ENCODE results near the gene TMED8.

GRCh38 chr14:77324816-77325745, 51.8 kb downstream of the TMED8 start:
- TF ChIP-seq, protein P1, sequence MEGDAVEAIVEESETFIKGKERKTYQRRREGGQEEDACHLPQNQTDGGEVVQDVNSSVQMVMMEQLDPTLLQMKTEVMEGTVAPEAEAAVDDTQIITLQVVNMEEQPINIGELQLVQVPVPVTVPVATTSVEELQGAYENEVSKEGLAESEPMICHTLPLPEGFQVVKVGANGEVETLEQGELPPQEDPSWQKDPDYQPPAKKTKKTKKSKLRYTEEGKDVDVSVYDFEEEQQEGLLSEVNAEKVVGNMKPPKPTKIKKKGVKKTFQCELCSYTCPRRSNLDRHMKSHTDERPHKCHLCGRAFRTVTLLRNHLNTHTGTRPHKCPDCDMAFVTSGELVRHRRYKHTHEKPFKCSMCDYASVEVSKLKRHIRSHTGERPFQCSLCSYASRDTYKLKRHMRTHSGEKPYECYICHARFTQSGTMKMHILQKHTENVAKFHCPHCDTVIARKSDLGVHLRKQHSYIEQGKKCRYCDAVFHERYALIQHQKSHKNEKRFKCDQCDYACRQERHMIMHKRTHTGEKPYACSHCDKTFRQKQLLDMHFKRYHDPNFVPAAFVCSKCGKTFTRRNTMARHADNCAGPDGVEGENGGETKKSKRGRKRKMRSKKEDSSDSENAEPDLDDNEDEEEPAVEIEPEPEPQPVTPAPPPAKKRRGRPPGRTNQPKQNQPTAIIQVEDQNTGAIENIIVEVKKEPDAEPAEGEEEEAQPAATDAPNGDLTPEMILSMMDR (IDR thresholded peaks at IDR 0.05), result no peak
- no peak for TF ChIP-seq EZH2 (IDR thresholded peaks at IDR 0.05; ENCODE audit: borderline replicate concordance, insufficient read depth, low read depth, low read length, poor library complexity, severe bottlenecking)

Data from B cell (primary cell).